ENCODE data around the gene PALM3. TPM values are rescaled to one million over a fixed set of nuclear protein-coding genes. Genes with fewer than 3 reads are reported as not detected.

PALM3 gene
- total and polyA plus RNA-seq, 2 donors (not counting 1 experiment from before 2014, with no cell fraction given), result 0.02 to 1.3 TPM

DNA sequence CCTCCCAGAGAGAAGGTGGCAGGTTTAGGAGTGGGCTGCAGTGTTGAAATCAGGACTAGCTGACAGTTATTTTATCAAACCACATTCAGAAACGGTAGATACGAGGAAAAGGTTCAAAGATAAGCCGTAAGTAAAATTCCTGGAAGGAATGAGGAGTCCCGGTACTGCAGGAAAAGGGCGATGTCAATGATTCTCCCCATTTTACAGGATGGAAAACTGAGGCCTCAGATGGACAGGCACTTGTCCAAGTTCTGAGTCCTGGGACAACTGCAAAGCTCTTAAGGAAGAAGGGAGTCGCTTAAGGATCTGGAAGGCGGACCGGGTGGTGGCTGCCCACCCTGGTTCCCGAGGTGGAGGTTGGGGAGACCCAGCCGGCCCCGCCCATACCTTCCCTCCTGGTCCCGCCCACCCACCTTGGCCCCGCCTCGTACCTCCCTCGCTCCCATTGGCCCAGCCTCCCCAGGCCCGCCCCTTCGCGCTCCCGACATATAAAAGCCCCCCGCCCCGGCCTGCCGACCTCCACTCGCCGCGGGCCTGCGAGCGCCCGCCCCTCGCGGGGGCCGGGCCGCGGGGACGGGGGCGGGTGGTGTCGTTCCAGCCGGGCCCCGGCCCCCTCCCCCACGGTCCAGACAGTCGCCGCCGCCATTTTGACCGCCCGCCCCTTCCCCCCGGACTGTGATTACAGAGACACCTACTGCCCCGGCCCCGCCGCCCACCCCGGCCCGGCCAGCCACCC is 56.4 kb downstream of the PALM3 start:
- peak overlapping the region; percentile 82 for H3K9ac ChIP-seq (ENCODE audit: insufficient read depth, low read length)
- peaks cover 15% of the 10 kb centered on the region for H3K4me1 ChIP-seq (ENCODE audit: control insufficient read depth, extremely low read depth, insufficient read depth, low read length)
- no peaks in the 10 kb centered on the region for H3K9me3 ChIP-seq (ENCODE audit: control insufficient read depth, insufficient read depth, low read depth, low read length)
- H3K27me3 ChIP-seq (ENCODE audit: control insufficient read depth, insufficient read depth, low read length), result no peaks in the 10 kb centered on the region
- TF ChIP-seq, protein P1, sequence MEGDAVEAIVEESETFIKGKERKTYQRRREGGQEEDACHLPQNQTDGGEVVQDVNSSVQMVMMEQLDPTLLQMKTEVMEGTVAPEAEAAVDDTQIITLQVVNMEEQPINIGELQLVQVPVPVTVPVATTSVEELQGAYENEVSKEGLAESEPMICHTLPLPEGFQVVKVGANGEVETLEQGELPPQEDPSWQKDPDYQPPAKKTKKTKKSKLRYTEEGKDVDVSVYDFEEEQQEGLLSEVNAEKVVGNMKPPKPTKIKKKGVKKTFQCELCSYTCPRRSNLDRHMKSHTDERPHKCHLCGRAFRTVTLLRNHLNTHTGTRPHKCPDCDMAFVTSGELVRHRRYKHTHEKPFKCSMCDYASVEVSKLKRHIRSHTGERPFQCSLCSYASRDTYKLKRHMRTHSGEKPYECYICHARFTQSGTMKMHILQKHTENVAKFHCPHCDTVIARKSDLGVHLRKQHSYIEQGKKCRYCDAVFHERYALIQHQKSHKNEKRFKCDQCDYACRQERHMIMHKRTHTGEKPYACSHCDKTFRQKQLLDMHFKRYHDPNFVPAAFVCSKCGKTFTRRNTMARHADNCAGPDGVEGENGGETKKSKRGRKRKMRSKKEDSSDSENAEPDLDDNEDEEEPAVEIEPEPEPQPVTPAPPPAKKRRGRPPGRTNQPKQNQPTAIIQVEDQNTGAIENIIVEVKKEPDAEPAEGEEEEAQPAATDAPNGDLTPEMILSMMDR (conservative IDR thresholded peaks at IDR 0.05 in 1 of 2, IDR thresholded peaks at IDR 0.05 in 1 of 2; ENCODE audit: low read depth in 1 of 2, low read length in 2 of 2), result no peak
- TF ChIP-seq EZH2 (IDR thresholded peaks at IDR 0.05; ENCODE audit: low read length, missing control alignments), result no peak
- peak overlapping the region; percentile 83 for H3K4me2 ChIP-seq (ENCODE audit: extremely low read depth, insufficient read depth, low read length)
- peak overlapping the region; percentile 98 for H3K27ac ChIP-seq (ENCODE audit: insufficient read depth, low read length)
- H4K20me1 ChIP-seq (ENCODE audit: control insufficient read depth, extremely low read depth, insufficient read depth, low read length), result no peaks in the 10 kb centered on the region
- H2AFZ ChIP-seq (ENCODE audit: low read length), result peak overlapping the region; percentile 43
- H3K36me3 ChIP-seq (ENCODE audit: control insufficient read depth, insufficient read depth, low read length), result no peaks in the 10 kb centered on the region
- H3K79me2 ChIP-seq (ENCODE audit: control insufficient read depth, insufficient read depth, low read length), result peaks cover 5% of the 10 kb centered on the region
- H3K4me3 ChIP-seq (replicated peaks in 1 of 4; ENCODE audit: control extremely low read depth in 1 of 4, insufficient read depth in 1 of 4, low read depth in 3 of 4, low read length in 4 of 4), result peak overlapping the region; percentile 16 to 73 (median 46)
- peak; percentile 78 to 84 for DNase-seq (ENCODE audit: low read depth in 2 of 2)

DNA sequence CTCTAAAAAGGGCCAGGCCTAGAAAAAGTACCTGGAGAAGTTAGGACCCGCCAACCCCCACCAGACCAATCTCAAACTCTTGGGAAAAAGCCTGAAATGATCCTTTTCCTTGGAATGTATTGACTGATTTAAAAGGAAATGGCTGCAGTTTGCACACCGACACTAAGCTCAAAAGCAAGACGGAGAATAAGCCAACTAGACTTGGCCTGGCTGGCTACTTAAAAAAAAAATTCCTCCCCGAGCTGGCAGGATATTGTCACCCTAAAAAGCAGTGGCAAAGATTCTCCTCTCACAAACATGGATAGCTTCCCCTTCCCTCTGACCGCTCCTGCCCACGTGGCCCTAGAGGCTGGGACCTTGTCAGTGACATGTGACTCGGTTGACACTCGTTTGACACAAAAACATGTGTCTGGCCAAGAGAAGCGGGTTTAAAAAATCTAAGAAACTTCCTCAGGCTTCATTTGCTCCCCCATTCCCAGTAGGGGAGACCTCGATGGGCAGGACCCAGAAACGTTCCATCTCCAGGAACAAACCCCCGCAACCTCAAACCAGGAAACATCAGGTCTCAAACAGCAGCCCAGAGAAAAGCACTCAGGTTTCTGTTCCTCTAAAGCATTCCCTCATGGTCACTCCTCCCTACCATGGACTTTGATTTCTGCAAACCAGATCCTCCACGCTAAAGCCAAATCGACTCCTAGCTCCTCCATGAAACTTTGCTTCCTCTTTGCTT is 57.1 kb downstream of the PALM3 start:
- no peak for DNase-seq (ENCODE audit: low read depth in 2 of 2)
- Histone ChIP-seq H3K36me3 (ENCODE audit: control insufficient read depth, insufficient read depth, low read length) (no peaks in the 10 kb centered on the region), H2AFZ (ENCODE audit: low read length) (peak overlapping the region; percentile 43), H3K79me2 (ENCODE audit: control insufficient read depth, insufficient read depth, low read length) (peaks cover 5% of the 10 kb centered on the region), H3K9me3 (ENCODE audit: control insufficient read depth, insufficient read depth, low read depth, low read length) (no peaks in the 10 kb centered on the region), H3K4me3 (replicated peaks in 1 of 4; ENCODE audit: control extremely low read depth in 1 of 4, insufficient read depth in 1 of 4, low read depth in 3 of 4, low read length in 4 of 4) (peak overlapping the region in 3 of 4 experiments; percentile 11 to 73 (median 21)), H3K4me1 (ENCODE audit: control insufficient read depth, extremely low read depth, insufficient read depth, low read length) (peaks cover 15% of the 10 kb centered on the region), H3K27ac (ENCODE audit: insufficient read depth, low read length) (peak overlapping the region; percentile 66), H3K4me2 (ENCODE audit: extremely low read depth, insufficient read depth, low read length) (peak overlapping the region; percentile 83), H3K27me3 (ENCODE audit: control insufficient read depth, insufficient read depth, low read length) (no peaks in the 10 kb centered on the region), H3K9ac (ENCODE audit: insufficient read depth, low read length) (peak overlapping the region; percentile 20), H4K20me1 (ENCODE audit: control insufficient read depth, extremely low read depth, insufficient read depth, low read length) (no peaks in the 10 kb centered on the region)
- TF ChIP-seq, protein P1 (conservative IDR thresholded peaks at IDR 0.05 in 1 of 2, IDR thresholded peaks at IDR 0.05 in 1 of 2; ENCODE audit: low read depth in 1 of 2, low read length in 2 of 2), result no peak
- no peak for TF ChIP-seq EZH2 (IDR thresholded peaks at IDR 0.05; ENCODE audit: low read length, missing control alignments)

Other genes starting within 250 kb of the PALM3 start
- gene NANOS3, start 184.9 kb downstream of the PALM3 start, total RNA-seq, result not detected in 2 replicates
- not detected in 2 replicates for gene NANOS3, start 184.9 kb downstream of the PALM3 start, polyA plus RNA-seq
- 0.51 and 0.83 TPM in 2 replicates for gene BRME1, start 156.0 kb downstream of the PALM3 start, total RNA-seq
- 0.23 and 0.29 TPM in 2 replicates for gene BRME1, start 156.0 kb downstream of the PALM3 start, polyA plus RNA-seq
- gene CC2D1A, start 155.9 kb downstream of the PALM3 start, total RNA-seq, result 5.1 and 10.6 TPM in 2 replicates
- gene CC2D1A, start 155.9 kb downstream of the PALM3 start, polyA plus RNA-seq, result 7.0 and 9.3 TPM in 2 replicates
- gene PODNL1, start 123.7 kb downstream of the PALM3 start, total RNA-seq, result 1.0 and 2.1 TPM in 2 replicates
- gene PODNL1, start 123.7 kb downstream of the PALM3 start, polyA plus RNA-seq, result 3.5 and 6.9 TPM in 2 replicates
- 5.1 and 6.3 TPM in 2 replicates for gene DCAF15, start 109.6 kb downstream of the PALM3 start, total RNA-seq
- gene DCAF15, start 109.6 kb downstream of the PALM3 start, polyA plus RNA-seq, result 9.5 and 14.3 TPM in 2 replicates
- 1.0 and 2.6 TPM in 2 replicates for gene RFX1, start 55.8 kb downstream of the PALM3 start, total RNA-seq
- gene RFX1, start 55.8 kb downstream of the PALM3 start, polyA plus RNA-seq, result 0.44 and 2.4 TPM in 2 replicates
- gene RLN3, start 33.9 kb downstream of the PALM3 start, total RNA-seq, result not detected in 2 replicates
- not detected in 2 replicates for gene RLN3, start 33.9 kb downstream of the PALM3 start, polyA plus RNA-seq
- gene IL27RA, start 30.3 kb downstream of the PALM3 start, total RNA-seq, result 2.1 and 2.6 TPM in 2 replicates
- 0.84 and 1.2 TPM in 2 replicates for gene IL27RA, start 30.3 kb downstream of the PALM3 start, polyA plus RNA-seq
- gene MISP3, start 10.7 kb upstream of the PALM3 start, total RNA-seq, result 0.77 and 0.83 TPM in 2 replicates
- 0.33 and 0.41 TPM in 2 replicates for gene MISP3, start 10.7 kb upstream of the PALM3 start, polyA plus RNA-seq
- not detected in 2 replicates for gene C19orf67, start 23.7 kb upstream of the PALM3 start, total RNA-seq
- not detected in 2 replicates for gene C19orf67, start 23.7 kb upstream of the PALM3 start, polyA plus RNA-seq
- 19.0 and 24.1 TPM in 2 replicates for gene SAMD1, start 28.7 kb upstream of the PALM3 start, total RNA-seq
- 7.3 and 14.5 TPM in 2 replicates for gene SAMD1, start 28.7 kb upstream of the PALM3 start, polyA plus RNA-seq
- 30.6 and 43.6 TPM in 2 replicates for gene PRKACA, start 55.7 kb upstream of the PALM3 start, total RNA-seq
- gene PRKACA, start 55.7 kb upstream of the PALM3 start, polyA plus RNA-seq, result 67.4 and 104 TPM in 2 replicates
- gene ASF1B, start 74.5 kb upstream of the PALM3 start, total RNA-seq, result 0.26 and 2.6 TPM in 2 replicates
- gene ASF1B, start 74.5 kb upstream of the PALM3 start, polyA plus RNA-seq, result 6.5 and 26.2 TPM in 2 replicates
- 3.1 and 3.5 TPM in 2 replicates for gene ADGRL1, start 144.1 kb upstream of the PALM3 start, total RNA-seq
- gene ADGRL1, start 144.1 kb upstream of the PALM3 start, polyA plus RNA-seq, result 0.88 and 1.7 TPM in 2 replicates